HG03442 (cell line): ENCODE measurements around the gene CPED1.
"Not testable (repeated sequence)": the region's sequence is repeated elsewhere in the genome, so short reads cannot be mapped to it uniquely, and the experiment has no call there.

Source experiments
- ATAC-seq: cut with Tn5 transposase; IDR thresholded peaks from one replicate; pipeline ENCODE4 v1.9.1; 2021; ENCODE audit warnings: mild to moderate bottlenecking, moderate library complexity; ENCODE audit not compliant: unreplicated experiment

CPED1 gene

DNA sequence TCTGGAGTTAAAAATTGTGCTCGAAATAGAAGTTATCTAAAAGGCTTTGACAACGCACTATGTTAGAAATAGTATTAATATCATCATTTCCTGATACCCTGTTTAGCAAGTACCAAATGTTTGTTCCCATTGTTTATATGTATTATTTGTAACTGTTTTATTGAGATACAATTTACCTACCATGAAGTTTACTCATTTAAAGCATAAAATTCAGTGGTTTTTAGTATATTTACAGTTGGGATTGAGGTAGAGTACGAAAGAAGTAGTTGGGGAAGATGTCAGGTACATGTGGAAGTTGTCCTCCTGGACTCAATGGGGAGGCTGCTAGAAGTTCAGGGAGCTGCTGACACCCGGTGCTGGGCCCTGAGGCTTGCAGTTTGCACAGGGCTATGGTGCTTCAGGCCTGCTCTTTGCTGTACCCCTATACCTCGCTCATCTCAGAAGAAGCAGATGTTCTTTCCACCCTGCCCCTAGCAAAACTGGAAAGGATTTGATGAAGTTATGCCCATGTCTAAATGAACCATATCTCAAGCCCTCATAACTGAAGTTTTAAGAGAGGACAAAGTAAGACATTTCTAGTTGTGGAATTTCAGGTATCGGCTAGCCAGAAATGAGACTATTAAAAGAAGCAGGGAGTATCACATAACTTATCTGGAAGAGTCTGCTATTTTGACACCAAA is 315.1 kb downstream of the CPED1 start:
- ATAC-seq, result no peak

GRCh38 chr7:121304102-121304658 is 315.7 kb downstream of the CPED1 start:
- no peak for ATAC-seq

GRCh38 chr7:121305109-121305508 is 316.6 kb downstream of the CPED1 start:
- ATAC-seq, result no peak

DNA sequence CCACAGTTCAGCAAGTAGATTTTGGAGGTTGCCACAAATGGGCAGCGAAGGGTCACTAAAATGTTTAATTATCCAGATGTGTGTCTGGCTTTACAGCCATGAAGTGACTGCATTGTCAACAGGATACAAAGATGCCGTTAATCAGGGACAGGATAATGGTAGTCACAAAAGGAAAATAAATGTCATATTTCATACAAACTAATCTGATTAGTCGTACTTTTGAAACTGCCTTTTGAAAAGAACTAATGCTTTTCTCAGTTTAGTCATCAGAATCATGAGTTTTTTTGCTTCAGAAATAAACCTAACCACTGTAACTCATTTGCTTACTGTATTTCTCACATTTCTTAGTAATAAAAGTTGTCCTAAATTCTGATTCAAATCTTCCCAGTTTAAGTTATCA is 318.1 kb downstream of the CPED1 start:
- ATAC-seq, result no peak

DNA sequence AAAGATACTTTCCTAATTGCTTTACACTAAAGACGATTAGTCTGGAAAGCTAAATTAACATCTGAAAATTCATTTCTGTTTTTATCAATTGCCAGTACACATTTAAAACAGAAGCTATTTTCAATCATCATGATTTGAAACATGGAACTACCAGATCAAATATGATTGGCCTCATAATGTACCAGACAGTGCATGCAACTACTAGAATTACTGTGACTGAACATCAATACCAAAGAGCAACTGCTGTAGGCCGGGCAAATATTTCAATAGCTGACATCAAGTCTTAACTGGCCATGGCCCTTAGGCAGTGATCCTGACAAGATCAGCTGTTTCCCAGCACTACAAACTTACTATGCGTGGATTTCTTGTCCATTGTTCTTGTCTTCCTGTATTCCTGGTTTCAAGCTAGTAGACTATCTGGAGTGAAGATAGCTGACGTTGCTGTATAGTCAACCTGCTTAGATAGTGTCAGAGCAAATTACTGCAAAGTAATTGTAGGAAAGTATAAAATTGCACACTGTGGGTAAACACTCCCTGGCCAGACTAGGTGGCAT is 318.6 kb downstream of the CPED1 start:
- ATAC-seq, result no peak

DNA sequence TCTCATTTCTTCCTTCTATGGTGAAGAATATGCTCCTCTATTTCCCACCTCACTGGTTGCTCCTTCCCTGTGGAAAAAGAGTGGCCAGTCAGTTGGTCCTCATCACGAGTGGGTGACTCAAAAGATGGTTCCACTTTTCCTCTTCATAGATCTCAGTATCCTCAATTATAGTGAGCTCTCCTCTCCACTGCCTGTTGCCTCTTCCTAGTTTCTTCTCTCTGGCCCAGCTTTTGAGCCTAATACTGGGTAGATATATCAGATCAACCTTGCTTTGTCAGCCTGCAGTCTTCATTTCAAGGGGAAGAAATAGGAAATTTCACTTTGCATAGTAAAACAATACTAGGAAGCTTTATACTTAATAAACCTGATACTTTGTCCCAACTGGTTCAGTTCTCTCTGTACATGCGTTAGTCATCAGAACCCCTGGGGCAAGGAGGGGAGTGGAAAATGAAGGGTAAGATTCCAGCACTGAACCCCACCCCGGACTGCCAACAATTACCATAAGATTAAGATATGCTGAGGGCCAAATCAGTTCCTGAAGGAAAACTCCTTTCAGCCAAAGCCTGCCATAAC is 324.8 kb downstream of the CPED1 start:
- no peak for ATAC-seq

- ATAC-seq, result peak; percentile 91
Measured at GRCh38 chr7:121313793-121314676, 325.5 kb downstream of the CPED1 start.

GRCh38 chr7:121315170-121315569 is 326.7 kb downstream of the CPED1 start:
- ATAC-seq, result not testable (repeated sequence)

DNA sequence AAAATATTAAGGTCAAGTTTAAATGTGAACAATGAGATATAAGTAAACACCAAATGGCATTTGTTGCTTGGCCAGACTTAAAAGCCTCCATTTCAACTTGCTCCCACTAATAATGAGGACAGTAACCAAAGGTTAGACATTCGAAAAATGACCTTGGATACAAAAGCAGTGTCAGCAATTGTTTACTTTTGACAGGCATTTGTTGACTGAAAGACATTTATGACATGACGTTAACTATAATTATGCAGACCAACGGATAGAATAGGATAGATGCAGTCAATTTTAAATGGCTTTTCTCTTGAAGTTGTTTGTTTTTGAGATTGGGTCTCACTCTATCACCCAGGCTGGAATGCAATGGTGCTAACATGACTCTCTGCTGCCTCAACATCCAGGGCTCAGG is 333.9 kb downstream of the CPED1 start:
- no peak for ATAC-seq

DNA sequence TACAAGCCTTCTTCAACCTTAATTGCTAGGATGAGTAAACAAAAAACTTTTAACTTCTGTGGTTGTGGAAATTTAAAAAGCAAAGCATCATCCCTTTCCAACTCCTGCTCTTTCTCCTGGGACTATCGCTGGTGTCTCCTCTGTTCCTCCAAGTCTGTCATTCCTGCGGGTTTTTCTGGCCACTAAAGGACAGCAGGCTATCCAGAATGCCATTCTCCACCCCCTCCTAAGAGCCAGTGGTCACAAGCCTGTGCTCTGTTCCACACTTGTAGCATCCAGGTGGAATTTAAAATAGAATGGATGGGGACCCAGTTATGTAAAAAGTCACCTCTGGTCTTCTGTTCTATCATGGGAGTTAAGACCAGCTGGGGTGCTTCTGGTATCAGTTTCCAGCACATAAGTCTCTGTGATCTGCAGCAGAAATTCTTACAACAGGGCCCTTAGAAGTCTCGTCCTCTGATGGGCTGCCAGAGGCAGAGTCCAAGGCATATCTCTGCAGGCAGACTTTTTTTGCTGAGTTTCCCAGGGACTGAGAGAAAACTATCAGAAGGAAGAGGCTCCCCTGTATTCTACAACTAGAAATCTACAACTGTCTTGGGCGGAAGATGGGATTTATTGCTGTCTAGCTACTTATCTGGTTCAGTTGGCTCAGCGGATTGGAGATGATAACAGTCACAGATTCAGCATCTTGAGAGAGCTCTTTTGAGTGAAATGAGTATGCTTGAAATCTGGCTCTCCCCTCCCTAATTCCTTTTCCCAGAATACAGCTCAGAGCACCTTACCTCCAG is 335.2 kb downstream of the CPED1 start:
- ATAC-seq, result no peak

DNA sequence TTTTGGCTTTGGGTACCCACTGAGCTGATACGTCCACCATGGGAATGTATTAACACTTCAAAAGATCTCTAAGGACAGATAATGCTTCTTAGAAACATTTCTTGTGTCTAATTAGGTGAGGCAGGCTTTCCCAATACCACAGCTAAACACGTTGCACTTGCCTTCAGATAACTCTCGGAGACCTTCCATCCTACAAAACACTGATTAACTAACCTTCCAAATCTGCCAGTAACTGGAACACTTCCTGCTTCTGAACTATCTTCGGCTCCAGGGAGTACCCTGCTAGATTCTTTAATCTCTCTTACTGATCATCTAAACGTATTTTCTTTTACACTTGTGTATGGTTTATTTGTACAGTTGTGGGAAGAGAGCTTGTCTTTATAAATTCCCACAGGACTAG is 339.2 kb downstream of the CPED1 start:
- no peak for ATAC-seq

DNA sequence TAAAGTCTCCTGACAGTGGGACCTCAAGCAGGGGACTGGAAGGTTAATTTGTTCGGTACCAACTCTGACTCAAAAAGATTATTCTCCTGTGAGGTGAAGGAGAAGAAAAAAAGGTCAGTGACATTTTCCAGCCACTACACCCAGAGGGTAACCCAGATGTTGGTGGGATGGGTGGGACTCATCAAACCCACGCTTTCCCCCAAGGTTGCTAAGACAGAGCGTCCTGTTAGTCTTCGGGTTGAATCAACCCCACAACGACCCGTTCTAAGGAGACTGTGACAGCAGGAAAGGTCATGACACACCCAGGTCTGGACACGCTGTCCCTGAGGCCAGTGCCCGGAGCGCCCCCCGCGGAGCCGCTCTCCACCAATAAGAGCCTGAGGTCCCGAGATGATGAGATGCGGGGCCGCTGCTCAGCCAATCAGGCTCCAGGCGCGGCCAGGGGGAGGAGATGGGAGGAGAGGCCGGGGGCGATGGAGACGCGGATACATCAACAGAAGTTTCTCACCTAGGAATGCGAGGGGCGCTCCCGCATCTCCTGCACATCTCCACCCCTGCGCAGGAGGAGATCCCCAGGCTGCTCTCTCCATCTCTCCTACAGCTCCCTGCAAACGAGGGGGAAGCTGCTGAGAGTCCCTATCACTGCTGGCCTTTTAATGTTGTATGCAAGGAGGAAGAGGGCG is 340.1 kb downstream of the CPED1 start, which contains the start of gene WNT16:
TSS of gene WNT16 (plus strand) at position 493 of the 683 bp plus-strand sequence. CDS start 293 bp downstream, outside the sequence.
- ATAC-seq, result no peak

DNA sequence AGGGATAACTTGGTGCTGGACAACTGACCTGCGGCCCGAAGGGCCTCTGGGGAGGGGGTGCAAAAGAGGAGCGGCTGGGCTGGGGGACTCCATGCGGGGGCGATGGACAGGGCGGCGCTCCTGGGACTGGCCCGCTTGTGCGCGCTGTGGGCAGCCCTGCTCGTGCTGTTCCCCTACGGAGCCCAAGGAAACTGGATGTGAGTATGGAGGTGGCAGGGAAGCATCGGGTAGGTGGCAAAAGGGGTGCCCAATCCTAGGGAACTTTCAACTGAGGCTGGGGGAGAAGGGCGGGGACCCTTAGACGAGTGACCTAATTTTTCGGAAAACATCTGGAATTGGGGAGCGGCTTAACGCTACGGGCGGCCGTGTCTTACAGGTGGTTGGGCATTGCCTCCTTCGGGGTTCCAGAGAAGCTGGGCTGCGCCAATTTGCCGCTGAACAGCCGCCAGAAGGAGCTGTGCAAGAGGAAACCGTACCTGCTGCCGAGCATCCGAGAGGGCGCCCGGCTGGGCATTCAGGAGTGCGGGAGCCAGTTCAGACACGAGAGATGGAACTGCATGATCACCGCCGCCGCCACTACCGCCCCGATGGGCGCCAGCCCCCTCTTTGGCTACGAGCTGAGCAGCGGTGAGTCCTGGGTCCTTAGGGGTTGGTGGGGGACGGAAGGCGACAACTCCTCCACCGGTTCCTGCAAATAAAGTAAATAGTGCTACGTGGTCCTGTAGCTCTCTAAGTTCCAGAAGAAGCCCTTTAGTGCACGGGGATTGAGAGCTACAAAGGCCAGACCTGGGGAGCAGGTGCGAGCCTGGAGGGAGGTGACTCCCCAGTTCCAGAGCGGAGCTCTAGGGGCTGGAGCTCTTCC is 340.9 kb downstream of the CPED1 start:
- ATAC-seq, result peak; percentile 60

DNA sequence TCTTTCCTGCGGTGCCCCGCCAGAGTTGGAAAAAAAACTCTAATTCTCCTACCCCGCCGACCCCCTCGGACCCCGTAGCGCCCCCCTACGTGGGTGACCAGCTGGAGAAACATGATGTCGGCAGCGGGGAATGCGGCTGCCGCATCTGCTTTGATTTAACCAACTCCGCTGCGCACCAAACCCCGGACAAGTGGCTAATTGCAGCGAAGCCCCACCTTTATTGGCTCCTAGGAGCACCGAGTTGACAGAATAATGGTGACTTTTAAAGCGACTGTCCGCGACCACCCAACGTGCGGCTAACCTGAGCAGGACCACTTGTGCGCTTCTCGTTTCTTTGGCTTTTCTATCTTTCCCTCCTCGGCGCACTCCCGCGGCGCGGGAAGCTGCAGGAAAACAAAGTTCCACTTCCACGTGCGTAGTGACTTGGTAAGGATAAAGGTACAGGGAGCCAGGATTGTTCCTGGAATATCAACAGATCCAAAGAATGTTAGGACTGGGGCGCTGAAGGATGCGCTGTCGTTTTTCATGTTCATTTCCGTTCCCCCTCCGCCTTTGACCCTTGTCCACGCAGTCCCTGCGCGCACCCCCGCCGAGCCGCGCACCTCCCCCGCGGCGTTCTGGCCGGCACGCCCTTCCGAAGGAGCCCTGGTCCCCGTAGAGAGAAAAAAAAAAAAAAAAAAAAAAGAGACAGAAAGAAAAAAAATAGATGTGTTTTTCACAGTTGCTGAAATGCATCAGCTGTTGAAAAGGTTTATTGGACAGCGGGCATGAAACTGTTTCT is 341.7 kb downstream of the CPED1 start:
- ATAC-seq, result peak; percentile 22

- no peak for ATAC-seq
Measured at GRCh38 chr7:121331048-121331447, 342.5 kb downstream of the CPED1 start.

- no peak for ATAC-seq
Measured at GRCh38 chr7:121331574-121331973, 343.1 kb downstream of the CPED1 start.

DNA sequence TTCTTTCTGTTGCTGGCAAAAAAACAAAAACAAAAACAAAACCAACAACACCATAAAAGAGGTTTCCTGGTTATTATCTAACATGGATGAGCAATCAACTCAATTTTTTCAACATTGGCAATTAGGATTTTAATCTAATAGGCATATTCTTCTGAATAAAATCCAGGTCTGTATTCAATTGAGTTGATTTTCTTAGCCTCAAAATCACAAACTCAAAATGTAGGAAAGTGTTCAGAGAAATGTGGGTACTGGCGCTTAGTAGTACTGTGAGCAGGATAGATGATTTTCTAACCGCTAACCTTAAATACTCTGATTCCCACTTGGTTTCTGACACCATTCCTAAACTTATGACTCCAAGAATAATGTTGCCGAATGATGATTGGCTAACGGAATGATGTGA is 345.9 kb downstream of the CPED1 start:
- ATAC-seq, result no peak
